Caco-2 (cell line): ENCODE data around the gene GSK3B. TPM values are rescaled to one million over a fixed set of nuclear protein-coding genes. Genes with fewer than 3 reads are reported as not detected.

Source experiments
- BruUV-seq: library from RNA; stranded (reverse); fragments of 400-500 nt; replicated peaks from 2 replicates; lab custom pipeline; 2021; lab: Mats Ljungman, UMichigan
- CTCF ChIA-PET: fragments of 300-600 bp; sonication (Branson Sonifier 250); formaldehyde crosslinking; loops from one replicate; lab custom pipeline; 2022; ENCODE audit warnings: antibody characterized with exemption; lab: Charles Lee
- POLR2A ChIA-PET: fragments of 300-600 bp; sonication (Branson Sonifier 250); formaldehyde crosslinking; loops from one replicate; lab custom pipeline; 2022; ENCODE audit warnings: antibody characterized with exemption; lab: Charles Lee
- DNase-seq, 2 experiments: peaks; one replicate each; pipeline versions ENCODE4 v3.0.0 to v3.0.0-alpha.2; 2020 to 2022
- H3K27me3 ChIP-seq: replicated peaks from 2 replicates; pipeline ENCODE4 v1.6.0; 2011; ENCODE audit warnings: low read length; ENCODE audit not compliant: control insufficient read depth, insufficient read depth
- H3K36me3 ChIP-seq: 2 replicates; pipeline ENCODE4 v1.5.1; 2011; ENCODE audit warnings: low read length; ENCODE audit not compliant: control insufficient read depth, insufficient read depth
- H3K4me1 ChIP-seq: fragments of 250-450 bp; sonication (Bioruptor Pico); 2 replicates; pipeline ENCODE4 v1.5.1; 2020; ENCODE audit warnings: mild to moderate bottlenecking
- H3K4me3 ChIP-seq: 2 replicates; pipeline ENCODE4 v1.5.1; 2011; ENCODE audit warnings: low read depth, mild to moderate bottlenecking, control low read depth, low read length
- H3K9me3 ChIP-seq: fragments of 250-450 bp; sonication (Bioruptor Pico); 2 replicates; pipeline ENCODE4 v1.5.1; 2020; ENCODE audit warnings: mild to moderate bottlenecking, moderate library complexity
- H3K27ac Mint-ChIP-seq: one replicate; pipeline ENCODE4 v1.8.0; 2022; ENCODE audit warnings: mixed read lengths; ENCODE audit not compliant: unreplicated experiment
- H3K27me3 Mint-ChIP-seq: one replicate; pipeline ENCODE4 v1.8.0; 2022; ENCODE audit warnings: mixed read lengths; ENCODE audit not compliant: insufficient read depth, unreplicated experiment
- H3K36me3 Mint-ChIP-seq: one replicate; pipeline ENCODE4 v1.8.0; 2022; ENCODE audit warnings: mild to moderate bottlenecking, mixed read lengths; ENCODE audit not compliant: insufficient read depth, unreplicated experiment
- H3K4me1 Mint-ChIP-seq: one replicate; pipeline ENCODE4 v1.8.0; 2022; ENCODE audit warnings: low read depth, mixed read lengths; ENCODE audit not compliant: unreplicated experiment
- H3K4me3 Mint-ChIP-seq: one replicate; pipeline ENCODE4 v1.8.0; 2022; ENCODE audit warnings: mild to moderate bottlenecking, moderate library complexity, mixed read lengths; ENCODE audit not compliant: unreplicated experiment
- H3K9me3 Mint-ChIP-seq: one replicate; pipeline ENCODE4 v1.8.0; 2022; ENCODE audit warnings: mixed read lengths; ENCODE audit not compliant: unreplicated experiment
- intact Hi-C: fragments of 100-400 bp; cut with micrococcal nuclease; formaldehyde crosslinking; loops from one replicate; pipeline ENCODE4 v1.10.0; 2022; ENCODE audit not compliant: unreplicated experiment
- total RNA-seq: library from RNA; stranded (reverse); gene quantifications from 2 replicates; pipeline ENCODE4 v1.2.3, GENCODE V29; 2022
- TF ChIP-seq, protein P1 (sequence below), 2 experiments: fragments of 200-600 bp in 1 of 2; IDR thresholded peaks; 1 replicate in 1 of 2; 2 replicates in 1 of 2; pipeline versions ENCODE4 v1.5.1 to v1.8.0; 2011 to 2022; ENCODE audit warnings: antibody characterized with exemption in 1 of 2, control low read depth in 1 of 2, inconsistent platforms in 1 of 2, low read depth in 1 of 2, low read length in 1 of 2, mild to moderate bottlenecking in 1 of 2, moderate library complexity in 1 of 2; ENCODE audit not compliant: insufficient read depth in 1 of 2, severe bottlenecking in 1 of 2, unreplicated experiment in 1 of 2

The GSK3B gene
- total RNA-seq, 1 experiment from 2014 or later, result 55.2 TPM

- BruUV-seq, result no TSS peak
- no peak overlapping the region for H3K27ac Mint-ChIP-seq
- no peak for DNase-seq
Observed at GRCh38 chr3:120103276-120103675, 9.0 kb upstream of the GSK3B start.

DNA sequence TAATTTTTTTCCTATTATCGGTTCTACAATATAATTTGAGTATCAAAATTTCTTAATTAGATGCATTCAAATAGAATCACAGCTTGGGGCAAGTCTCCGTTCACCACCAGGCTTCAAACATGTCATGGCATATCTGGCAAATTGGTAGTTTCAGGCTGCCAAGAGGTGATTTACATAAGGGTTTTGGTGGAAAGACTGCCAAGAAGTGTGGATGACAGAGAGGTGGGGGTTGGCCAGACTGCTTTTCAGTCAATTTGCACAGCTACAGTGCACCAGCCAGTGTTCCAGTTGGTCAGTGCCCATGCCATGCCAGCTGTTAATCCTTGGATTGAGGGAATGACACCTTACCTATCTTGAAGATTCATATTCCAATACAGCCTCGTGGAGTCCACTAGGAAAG, 8.4 kb upstream of the GSK3B start:
- intact Hi-C loops, result no loop called here
- Mint-ChIP-seq H3K9me3 (no peaks in the 10 kb centered on the region), H3K27ac (no peak overlapping the region), H3K4me3 (no peak overlapping the region), H3K36me3 (peaks cover 23% of the 10 kb centered on the region), H3K4me1 (peaks cover 19% of the 10 kb centered on the region), H3K27me3 (no peaks in the 10 kb centered on the region)
- ChIA-PET POLR2A (no interaction called here), CTCF (no interaction called here)
- no peaks in the 10 kb centered on the region for H3K27me3 ChIP-seq
- DNase-seq, result no peak
- peaks cover 27% of the 10 kb centered on the region for H3K4me1 ChIP-seq
- no peaks in the 10 kb centered on the region for H3K9me3 ChIP-seq
- 0 out of 2 replicates have a peak, but pooled peaks cover 1% of the 10 kb centered on the region for H3K36me3 ChIP-seq
- H3K4me3 ChIP-seq, result no peak overlapping the region
- no TSS peak for BruUV-seq
- TF ChIP-seq, protein P1, sequence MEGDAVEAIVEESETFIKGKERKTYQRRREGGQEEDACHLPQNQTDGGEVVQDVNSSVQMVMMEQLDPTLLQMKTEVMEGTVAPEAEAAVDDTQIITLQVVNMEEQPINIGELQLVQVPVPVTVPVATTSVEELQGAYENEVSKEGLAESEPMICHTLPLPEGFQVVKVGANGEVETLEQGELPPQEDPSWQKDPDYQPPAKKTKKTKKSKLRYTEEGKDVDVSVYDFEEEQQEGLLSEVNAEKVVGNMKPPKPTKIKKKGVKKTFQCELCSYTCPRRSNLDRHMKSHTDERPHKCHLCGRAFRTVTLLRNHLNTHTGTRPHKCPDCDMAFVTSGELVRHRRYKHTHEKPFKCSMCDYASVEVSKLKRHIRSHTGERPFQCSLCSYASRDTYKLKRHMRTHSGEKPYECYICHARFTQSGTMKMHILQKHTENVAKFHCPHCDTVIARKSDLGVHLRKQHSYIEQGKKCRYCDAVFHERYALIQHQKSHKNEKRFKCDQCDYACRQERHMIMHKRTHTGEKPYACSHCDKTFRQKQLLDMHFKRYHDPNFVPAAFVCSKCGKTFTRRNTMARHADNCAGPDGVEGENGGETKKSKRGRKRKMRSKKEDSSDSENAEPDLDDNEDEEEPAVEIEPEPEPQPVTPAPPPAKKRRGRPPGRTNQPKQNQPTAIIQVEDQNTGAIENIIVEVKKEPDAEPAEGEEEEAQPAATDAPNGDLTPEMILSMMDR (IDR thresholded peaks at IDR 0.05; ENCODE audit: insufficient read depth in 1 of 2, low read depth in 1 of 2, low read length in 1 of 2, severe bottlenecking in 1 of 2, unreplicated experiment in 1 of 2), result no peak

More at GRCh38 chr3:120103276-120103675, 9.0 kb upstream of the GSK3B start:
- ChIA-PET POLR2A (no interaction called here), CTCF (no interaction called here)
- Mint-ChIP-seq H3K4me3 (no peak overlapping the region), H3K9me3 (no peaks in the 10 kb centered on the region), H3K4me1 (peaks cover 19% of the 10 kb centered on the region), H3K27me3 (no peaks in the 10 kb centered on the region), H3K36me3 (peaks cover 23% of the 10 kb centered on the region)
- Histone ChIP-seq H3K4me3 (no peak overlapping the region), H3K36me3 (0 out of 2 replicates have a peak, but pooled peaks cover 1% of the 10 kb centered on the region), H3K4me1 (peaks cover 23% of the 10 kb centered on the region), H3K27me3 (no peaks in the 10 kb centered on the region), H3K9me3 (no peaks in the 10 kb centered on the region)
- TF ChIP-seq, protein P1 (IDR thresholded peaks at IDR 0.05; ENCODE audit: insufficient read depth in 1 of 2, low read depth in 1 of 2, low read length in 1 of 2, severe bottlenecking in 1 of 2, unreplicated experiment in 1 of 2), result no peak
- intact Hi-C loops, result no loop called here

GRCh38 chr3:120102232-120102631, 8.0 kb upstream of the GSK3B start:
- Histone ChIP-seq H3K27me3 (no peaks in the 10 kb centered on the region), H3K4me1 (peaks cover 30% of the 10 kb centered on the region), H3K4me3 (no peak overlapping the region), H3K9me3 (no peaks in the 10 kb centered on the region), H3K36me3 (0 out of 2 replicates have a peak, but pooled peaks cover 1% of the 10 kb centered on the region)
- DNase-seq, result no peak
- Mint-ChIP-seq H3K27ac (no peak overlapping the region), H3K36me3 (peaks cover 23% of the 10 kb centered on the region), H3K9me3 (no peaks in the 10 kb centered on the region), H3K4me1 (peaks cover 22% of the 10 kb centered on the region), H3K4me3 (no peak overlapping the region), H3K27me3 (no peaks in the 10 kb centered on the region)
- TF ChIP-seq, protein P1 (IDR thresholded peaks at IDR 0.05; ENCODE audit: insufficient read depth in 1 of 2, low read depth in 1 of 2, low read length in 1 of 2, severe bottlenecking in 1 of 2, unreplicated experiment in 1 of 2), result no peak
- ChIA-PET POLR2A (no interaction called here), CTCF (no interaction called here)
- intact Hi-C loops, result no loop called here
- no TSS peak for BruUV-seq
